GM18873 (cell line): ENCODE results near the gene EMX2.

Experiments used
- ATAC-seq: cut with Tn5 transposase; IDR thresholded peaks from one replicate; pipeline ENCODE4 v1.9.1; 2021; ENCODE audit warnings: mild to moderate bottlenecking, moderate library complexity, moderate number of reproducible peaks; ENCODE audit not compliant: unreplicated experiment, low FRiP score

EMX2 gene

GRCh38 chr10:117543225-117544003 lies 868 bp downstream of the EMX2 start:
- no peak for ATAC-seq

- no peak for ATAC-seq
Observed at GRCh38 chr10:117544004-117544701, 1.6 kb downstream of the EMX2 start.

DNA sequence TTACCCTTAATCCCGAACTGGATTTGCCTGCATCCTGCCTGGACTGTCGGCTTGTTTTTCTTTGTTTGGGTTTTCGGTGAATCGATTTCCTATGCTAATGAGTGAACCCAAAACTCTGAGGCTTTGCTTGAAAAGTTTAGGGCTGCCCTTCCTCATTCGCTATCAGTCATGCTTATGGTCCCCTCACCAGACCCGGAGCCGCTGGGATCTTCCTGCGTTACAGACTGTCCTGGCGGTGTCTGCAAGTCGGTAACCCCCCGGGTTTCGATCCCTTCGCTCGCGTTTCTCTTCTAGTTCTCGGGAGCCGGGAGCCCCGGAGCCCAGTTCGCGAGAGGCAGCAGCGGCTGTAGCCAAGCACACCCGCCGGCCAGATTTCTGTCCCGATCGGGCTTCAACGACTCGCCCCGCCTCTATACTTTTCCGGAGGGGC lies 2.2 kb downstream of the EMX2 start:
- no peak for ATAC-seq

- no peak for ATAC-seq
Observed at GRCh38 chr10:117545141-117546019, 2.8 kb downstream of the EMX2 start.

- no peak for ATAC-seq
Observed at GRCh38 chr10:117546020-117546580, 3.6 kb downstream of the EMX2 start.

DNA sequence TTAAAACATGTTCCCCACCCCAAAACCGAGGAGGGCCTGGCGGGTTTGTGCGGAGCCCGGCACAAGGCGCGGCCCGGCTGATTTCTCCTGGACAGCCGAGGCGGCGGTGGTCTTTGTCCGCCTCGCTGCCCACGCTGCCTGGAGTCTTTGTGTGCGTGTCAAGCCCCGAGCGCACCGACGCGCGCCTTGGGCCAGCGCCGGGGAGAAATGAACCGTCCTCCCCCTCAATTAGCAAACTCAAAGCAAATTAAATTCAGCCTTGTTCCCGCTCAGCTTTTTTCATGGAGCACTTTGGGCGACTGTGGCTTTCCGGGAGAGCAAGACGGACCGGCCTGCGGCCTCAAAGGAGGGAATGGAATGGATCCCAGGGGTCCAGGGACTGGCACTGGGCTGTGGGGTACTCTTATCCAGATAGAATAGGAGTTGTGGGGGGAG lies 4.1 kb downstream of the EMX2 start:
- ATAC-seq = no peak

- no peak for ATAC-seq
Observed at GRCh38 chr10:117547016-117547715, 4.6 kb downstream of the EMX2 start.

- no peak for ATAC-seq
Observed at GRCh38 chr10:117547716-117548668, 5.4 kb downstream of the EMX2 start.

- ATAC-seq = no peak
Observed at GRCh38 chr10:117549100-117549585, 6.6 kb downstream of the EMX2 start.

DNA sequence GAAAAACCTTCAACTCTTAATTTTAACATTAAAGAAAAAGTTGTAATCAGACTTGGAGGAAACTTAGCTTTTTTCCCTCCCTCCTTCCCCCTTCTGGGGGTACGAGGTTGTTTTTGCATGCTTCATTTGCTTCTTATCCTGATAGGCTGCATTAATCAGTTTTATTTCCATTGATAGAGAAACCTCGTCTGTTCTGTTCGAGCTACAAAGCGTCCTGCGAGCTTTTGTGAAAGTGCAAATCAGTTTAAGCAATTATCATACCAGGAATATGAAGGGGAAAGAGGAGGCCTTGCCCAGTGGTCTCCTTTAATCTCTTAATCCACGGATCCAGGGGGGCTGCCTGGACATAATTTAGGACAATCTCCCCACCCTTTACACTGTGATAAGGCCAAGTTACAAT lies 7.5 kb downstream of the EMX2 start:
- ATAC-seq = no peak

- ATAC-seq = no peak
Observed at GRCh38 chr10:117550599-117551329, 8.2 kb downstream of the EMX2 start.

- ATAC-seq = no peak
Observed at GRCh38 chr10:117551330-117552155, 9.0 kb downstream of the EMX2 start.

DNA sequence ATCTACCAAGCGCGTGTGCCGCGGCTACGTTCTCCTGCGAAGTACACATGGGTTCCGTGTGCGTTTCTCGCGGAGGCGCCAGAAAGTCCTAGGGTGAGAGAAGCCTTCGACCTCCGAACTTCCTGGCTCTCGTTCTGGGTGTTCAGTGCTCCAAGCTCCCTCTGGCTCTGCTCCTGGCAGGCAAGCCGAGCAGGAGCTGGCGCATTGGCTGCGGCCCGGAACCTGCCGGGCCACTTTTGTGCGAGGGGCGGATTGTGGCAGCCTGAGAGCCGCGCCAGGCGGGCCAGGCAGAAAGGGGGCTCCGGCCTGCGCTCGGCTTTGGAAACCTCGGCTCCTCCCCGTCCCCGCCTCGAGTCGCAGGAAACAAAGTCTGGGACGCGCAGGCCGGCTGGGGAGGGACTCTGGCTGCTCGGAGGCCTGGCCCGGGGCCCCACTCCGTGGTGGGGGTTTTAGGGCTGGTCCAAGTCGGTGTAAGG lies 9.6 kb downstream of the EMX2 start:
- no peak for ATAC-seq

DNA sequence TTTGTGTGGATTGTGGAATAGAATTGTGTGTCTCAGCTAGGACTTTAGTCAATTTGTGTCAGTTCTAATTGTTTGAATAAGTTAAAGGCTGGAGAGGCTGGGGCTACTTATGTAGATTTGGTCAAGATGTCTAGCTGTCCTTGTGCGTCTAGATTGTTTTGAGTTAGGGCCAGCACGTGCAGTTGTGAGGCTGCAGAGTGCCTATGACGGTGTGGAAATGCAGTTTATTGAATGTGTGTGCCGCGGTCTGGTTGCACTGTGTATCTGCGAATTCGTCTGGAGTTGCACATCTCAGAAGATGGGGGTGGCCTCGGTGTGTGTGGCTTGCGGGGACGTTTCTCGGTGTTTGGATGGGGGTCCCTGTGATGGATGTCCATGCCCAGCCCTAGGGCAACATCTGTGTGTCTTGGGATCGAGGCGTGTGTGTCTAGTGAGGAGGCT lies 10.2 kb downstream of the EMX2 start:
- no peak for ATAC-seq

DNA sequence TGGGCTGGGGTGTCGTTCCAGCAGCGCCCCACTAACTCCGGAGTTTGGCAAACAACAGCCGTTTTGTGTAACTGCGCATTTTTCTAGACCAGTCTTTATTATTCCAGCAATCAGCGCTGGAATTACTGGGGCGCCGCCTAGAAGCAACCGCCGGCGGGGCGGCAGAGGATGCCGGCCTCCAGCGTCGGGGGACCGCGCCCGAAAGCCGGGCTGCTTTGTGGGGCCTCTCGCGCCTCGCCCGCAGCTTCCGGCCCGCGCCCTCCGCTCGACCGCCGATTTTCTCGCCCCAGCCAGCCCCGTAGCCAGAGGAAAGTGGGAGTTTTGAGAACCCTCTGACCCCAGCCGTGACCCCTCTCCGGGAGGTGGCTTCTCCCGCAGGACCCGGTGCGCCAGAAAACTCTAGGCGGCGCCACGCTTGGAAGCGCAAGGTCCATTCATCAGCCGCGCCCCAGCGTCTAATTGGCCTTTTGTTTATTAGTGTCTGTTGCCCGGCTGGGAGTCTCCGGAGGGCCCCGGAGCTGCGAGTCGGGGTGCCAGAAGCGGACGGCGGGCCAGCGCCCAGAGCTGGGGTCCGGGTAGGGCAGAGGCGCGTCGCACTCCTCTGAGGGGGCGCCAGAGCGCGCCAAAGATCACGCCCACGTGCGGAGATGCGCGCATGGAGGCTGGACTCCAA lies 10.7 kb downstream of the EMX2 start:
- ATAC-seq = no peak

DNA sequence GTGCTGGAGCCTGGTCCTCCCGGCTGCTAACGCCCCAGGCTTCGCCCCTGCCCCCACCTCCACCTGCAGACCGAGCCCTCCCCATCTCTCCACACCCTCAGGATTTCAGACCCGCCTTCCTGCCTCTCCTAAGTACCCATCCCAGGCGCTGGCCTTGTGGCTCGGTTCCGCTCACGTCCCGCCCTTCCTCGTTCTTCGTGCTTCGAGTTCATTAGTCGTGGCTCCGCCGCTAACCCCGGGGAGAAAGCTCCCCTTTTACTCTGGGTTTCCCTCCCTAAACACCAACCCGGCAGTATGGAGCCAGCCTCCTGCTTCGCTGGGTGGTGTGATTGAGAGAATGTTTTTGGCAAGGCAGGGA lies 11.2 kb downstream of the EMX2 start:
- ATAC-seq = no peak
